22Rv1 (cell line): ENCODE results near the gene LSAMP.

ENCODE experiments used
- H3K27ac ChIP-seq: fragments of 450-650 bp; 2 replicates; pipeline ENCODE4 v1.5.1; 2017
- ZFX ChIP-seq: fragments of 450-650 bp; IDR thresholded peaks from 2 replicates; pipeline ENCODE4 v1.6.1; 2017; ENCODE audit warnings: antibody characterized with exemption, borderline replicate concordance
- TF ChIP-seq, protein P1 (sequence below): fragments of 450-650 bp; IDR thresholded peaks from 2 replicates; pipeline ENCODE4 v1.5.1; 2017; ENCODE audit warnings: mild to moderate bottlenecking

LSAMP gene

GRCh38 chr3:116057400-116058006 is 387.8 kb downstream of the LSAMP start:
- no peak overlapping the region for H3K27ac ChIP-seq
- TF ChIP-seq, protein P1, sequence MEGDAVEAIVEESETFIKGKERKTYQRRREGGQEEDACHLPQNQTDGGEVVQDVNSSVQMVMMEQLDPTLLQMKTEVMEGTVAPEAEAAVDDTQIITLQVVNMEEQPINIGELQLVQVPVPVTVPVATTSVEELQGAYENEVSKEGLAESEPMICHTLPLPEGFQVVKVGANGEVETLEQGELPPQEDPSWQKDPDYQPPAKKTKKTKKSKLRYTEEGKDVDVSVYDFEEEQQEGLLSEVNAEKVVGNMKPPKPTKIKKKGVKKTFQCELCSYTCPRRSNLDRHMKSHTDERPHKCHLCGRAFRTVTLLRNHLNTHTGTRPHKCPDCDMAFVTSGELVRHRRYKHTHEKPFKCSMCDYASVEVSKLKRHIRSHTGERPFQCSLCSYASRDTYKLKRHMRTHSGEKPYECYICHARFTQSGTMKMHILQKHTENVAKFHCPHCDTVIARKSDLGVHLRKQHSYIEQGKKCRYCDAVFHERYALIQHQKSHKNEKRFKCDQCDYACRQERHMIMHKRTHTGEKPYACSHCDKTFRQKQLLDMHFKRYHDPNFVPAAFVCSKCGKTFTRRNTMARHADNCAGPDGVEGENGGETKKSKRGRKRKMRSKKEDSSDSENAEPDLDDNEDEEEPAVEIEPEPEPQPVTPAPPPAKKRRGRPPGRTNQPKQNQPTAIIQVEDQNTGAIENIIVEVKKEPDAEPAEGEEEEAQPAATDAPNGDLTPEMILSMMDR = no peak
- no peak for TF ChIP-seq ZFX

GRCh38 chr3:116056280-116056679 is 389.0 kb downstream of the LSAMP start:
- TF ChIP-seq, protein P1 = no peak
- TF ChIP-seq ZFX = no peak
- no peak overlapping the region for H3K27ac ChIP-seq

- no peak overlapping the region for H3K27ac ChIP-seq
These were observed 392.3 kb downstream of the LSAMP start for GRCh38 chr3:116053017-116053416.

DNA sequence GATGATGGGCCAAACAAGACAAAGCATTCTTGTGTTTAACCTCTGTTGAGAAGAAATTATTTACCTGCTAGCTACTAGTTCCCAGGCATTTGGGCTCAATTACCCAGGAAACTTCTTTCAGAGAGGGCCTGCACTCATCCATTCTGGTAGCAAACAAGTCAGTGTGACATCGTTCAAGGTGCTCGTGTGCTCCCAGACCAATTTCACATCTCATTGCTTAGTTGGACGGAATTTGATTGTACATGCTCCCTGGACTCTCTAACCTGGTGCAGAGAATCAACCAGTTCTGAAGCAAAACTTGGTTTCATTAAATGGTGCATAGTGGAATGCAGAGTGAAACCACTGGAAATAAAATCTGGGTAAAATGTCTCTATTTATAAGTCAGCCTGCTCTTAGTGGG is 392.7 kb downstream of the LSAMP start:
- H3K27ac ChIP-seq = no peak overlapping the region
- TF ChIP-seq, protein P1 = no peak
- no peak for TF ChIP-seq ZFX

More at GRCh38 chr3:116053017-116053416, 392.3 kb downstream of the LSAMP start:
- TF ChIP-seq ZFX = no peak
- TF ChIP-seq, protein P1 = no peak

DNA sequence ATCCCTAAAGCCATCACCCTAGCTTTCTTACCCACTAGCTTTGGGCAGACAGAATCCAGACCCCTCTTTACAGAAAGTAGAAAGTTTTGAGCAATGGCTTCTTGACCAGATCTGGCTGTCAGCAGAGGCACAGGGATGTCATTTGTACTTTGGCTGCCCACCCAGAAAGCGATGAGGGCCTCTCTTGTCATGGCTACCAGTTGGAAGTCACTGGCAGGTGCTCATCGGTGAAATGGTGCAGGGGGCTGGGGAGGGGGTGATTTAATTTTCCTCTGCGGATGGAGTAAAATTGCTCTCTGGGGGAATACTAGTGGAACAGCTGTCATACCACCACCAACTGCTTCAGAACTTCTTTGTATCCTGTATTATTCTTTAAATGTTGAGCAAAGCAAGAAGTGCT is 393.7 kb downstream of the LSAMP start:
- no peak overlapping the region for H3K27ac ChIP-seq
- TF ChIP-seq ZFX = no peak
- TF ChIP-seq, protein P1 = no peak

- TF ChIP-seq, protein P1 = no peak
- no peak for TF ChIP-seq ZFX
- no peak overlapping the region for H3K27ac ChIP-seq
These were observed 394.2 kb downstream of the LSAMP start for GRCh38 chr3:116051040-116051439.

GRCh38 chr3:116050311-116050915 is 394.9 kb downstream of the LSAMP start:
- no peak overlapping the region for H3K27ac ChIP-seq
- no peak for TF ChIP-seq ZFX
- TF ChIP-seq, protein P1 = no peak
